HEK293 (cell line): ENCODE data around the gene FDX1.

Experiments
- CTCF ChIA-PET: fragments of 350-600 bp; formaldehyde crosslinking; extraction: SDS; loops from one replicate; lab custom pipeline; 2021; ENCODE audit warnings: antibody characterized with exemption; lab: Yijun Ruan, JAX
- POLR2A ChIA-PET: fragments of 300-600 bp; formaldehyde crosslinking; extraction: SDS; loops from one replicate; lab custom pipeline; 2020; ENCODE audit warnings: antibody characterized with exemption, inconsistent platforms; lab: Yijun Ruan, JAX
- H3K27ac ChIP-seq: fragments of 200-500 bp; sonication (Bioruptor generic); 2 replicates; pipeline ENCODE4 v1.5.1; 2014; ENCODE audit warnings: low read depth, low read length, control low read depth, inconsistent platforms; ENCODE audit errors: extremely low read depth
- H3K36me3 ChIP-seq, 2 experiments: fragments of 200-500 bp in 1 of 2; sonication (Bioruptor generic) in 1 of 2; 1 replicate in 1 of 2; 2 replicates in 1 of 2; pipeline ENCODE4 v1.5.1; 2014 to 2017; ENCODE audit warnings: inconsistent platforms in 2 of 2, low read length in 2 of 2; ENCODE audit not compliant: control insufficient read depth in 2 of 2, insufficient read depth in 1 of 2
- H3K4me1 ChIP-seq: fragments of 200-500 bp; sonication (Bioruptor generic); 2 replicates; pipeline ENCODE4 v1.5.1; 2014; ENCODE audit warnings: mild to moderate bottlenecking, low read length, inconsistent platforms; ENCODE audit not compliant: control insufficient read depth, insufficient read depth
- H3K4me3 ChIP-seq: 2 replicates; pipeline ENCODE4 v1.5.1; 2011; ENCODE audit warnings: low read depth, mild to moderate bottlenecking, control low read depth, low read length, moderate library complexity
- H3K9me3 ChIP-seq: fragments of 200-500 bp; sonication (Bioruptor generic); 2 replicates; pipeline ENCODE4 v1.5.1; 2014; ENCODE audit warnings: low read depth, low read length, inconsistent platforms; ENCODE audit not compliant: control insufficient read depth, insufficient read depth
- HOXD13 ChIP-seq: sonication (generic); formaldehyde crosslinking; IDR thresholded peaks from 2 replicates; pipeline ENCODE4 v1.8.0; 2022; ENCODE audit warnings: missing genetic modification reagents, borderline replicate concordance
- IKZF3 ChIP-seq: fragments of 450-650 bp; IDR thresholded peaks from 2 replicates; pipeline ENCODE4 v1.5.0; 2018; ENCODE audit warnings: missing biosample characterization, mild to moderate bottlenecking, missing genetic modification characterization, moderate library complexity
- KLF8 ChIP-seq: fragments of 450-650 bp; formaldehyde crosslinking; IDR thresholded peaks from 2 replicates; pipeline ENCODE4 v1.5.1; 2016; ENCODE audit warnings: missing biosample characterization, missing genetic modification characterization
- MZF1 ChIP-seq: fragments of 450-650 bp; formaldehyde crosslinking; IDR thresholded peaks from 2 replicates; pipeline ENCODE4 v1.5.1; 2017; ENCODE audit warnings: missing biosample characterization, missing genetic modification characterization, borderline replicate concordance
- OSR2 ChIP-seq: fragments of 450-650 bp; formaldehyde crosslinking; IDR thresholded peaks from 2 replicates; pipeline ENCODE4 v1.5.1; 2016; ENCODE audit warnings: missing biosample characterization, missing genetic modification characterization
- OVOL3 ChIP-seq: fragments of 450-650 bp; formaldehyde crosslinking; IDR thresholded peaks from 2 replicates; pipeline ENCODE4 v1.5.1; 2016; ENCODE audit warnings: missing biosample characterization, missing genetic modification characterization
- ZBTB20 ChIP-seq: fragments of 450-650 bp; formaldehyde crosslinking; IDR thresholded peaks from 2 replicates; pipeline ENCODE4 v1.5.1; 2016; ENCODE audit warnings: missing biosample characterization, missing genetic modification characterization
- ZBTB26 ChIP-seq: fragments of 450-650 bp; formaldehyde crosslinking; optimal IDR thresholded peaks from 2 replicates; pipeline ENCODE3; 2016; ENCODE audit warnings: missing biosample characterization, mild to moderate bottlenecking, missing genetic modification characterization
- ZBTB48 ChIP-seq: fragments of 450-650 bp; formaldehyde crosslinking; IDR thresholded peaks from 2 replicates; pipeline ENCODE4 v1.5.1; 2016; ENCODE audit warnings: missing biosample characterization, missing genetic modification characterization
- ZNF169 ChIP-seq: fragments of 450-650 bp; formaldehyde crosslinking; IDR thresholded peaks from 2 replicates; pipeline ENCODE4 v1.5.1; 2016; ENCODE audit warnings: missing biosample characterization, missing genetic modification characterization
- ZNF311 ChIP-seq: fragments of 450-650 bp; formaldehyde crosslinking; IDR thresholded peaks from 2 replicates; pipeline ENCODE4 v1.5.1; 2017; ENCODE audit warnings: missing biosample characterization, missing genetic modification characterization, borderline replicate concordance
- ZNF324 ChIP-seq: fragments of 450-650 bp; formaldehyde crosslinking; IDR thresholded peaks from 2 replicates; pipeline ENCODE4 v1.5.1; 2016; ENCODE audit warnings: missing biosample characterization, missing genetic modification characterization
- ZNF335 ChIP-seq: fragments of 450-650 bp; formaldehyde crosslinking; conservative IDR thresholded peaks from 2 replicates; pipeline ENCODE4 v1.5.1; 2016; ENCODE audit warnings: missing biosample characterization, missing genetic modification characterization
- ZNF398 ChIP-seq: fragments of 450-650 bp; formaldehyde crosslinking; IDR thresholded peaks from 2 replicates; pipeline ENCODE4 v1.5.1; 2017; ENCODE audit warnings: missing biosample characterization, missing genetic modification characterization
- ZNF423 ChIP-seq: fragments of 450-650 bp; formaldehyde crosslinking; IDR thresholded peaks from 2 replicates; pipeline ENCODE4 v1.5.1; 2016; ENCODE audit warnings: missing biosample characterization, missing genetic modification characterization
- ZNF544 ChIP-seq: fragments of 450-650 bp; formaldehyde crosslinking; IDR thresholded peaks from 2 replicates; pipeline ENCODE4 v1.5.0; 2017; ENCODE audit warnings: missing biosample characterization, missing genetic modification characterization
- ZNF571 ChIP-seq: fragments of 450-650 bp; formaldehyde crosslinking; IDR thresholded peaks from 2 replicates; pipeline ENCODE4 v1.5.0; 2017; ENCODE audit warnings: missing biosample characterization, missing genetic modification characterization
- ZNF621 ChIP-seq: fragments of 450-650 bp; formaldehyde crosslinking; IDR thresholded peaks from 2 replicates; pipeline ENCODE4 v1.5.1; 2017; ENCODE audit warnings: missing biosample characterization, missing genetic modification characterization
- ZNF626 ChIP-seq: fragments of 450-650 bp; sonication (Bioruptor Pico); formaldehyde crosslinking; IDR thresholded peaks from 2 replicates; pipeline ENCODE4 v1.5.1; 2018; ENCODE audit warnings: missing biosample characterization, missing genetic modification characterization, inconsistent platforms
- ZNF692 ChIP-seq: fragments of 450-650 bp; formaldehyde crosslinking; IDR thresholded peaks from 2 replicates; pipeline ENCODE4 v1.5.1; 2016; ENCODE audit warnings: missing biosample characterization, missing genetic modification characterization
- TF ChIP-seq, protein P1 (sequence below): fragments of 450-650 bp; formaldehyde crosslinking; IDR thresholded peaks from 2 replicates; pipeline ENCODE4 v1.5.1; 2016; ENCODE audit warnings: missing biosample characterization, missing genetic modification characterization
- TF ChIP-seq, protein P2 (sequence below): fragments of 450-650 bp; formaldehyde crosslinking; IDR thresholded peaks from 2 replicates; pipeline ENCODE4 v1.5.1; 2016; ENCODE audit warnings: missing biosample characterization, missing genetic modification characterization

The FDX1 gene

DNA sequence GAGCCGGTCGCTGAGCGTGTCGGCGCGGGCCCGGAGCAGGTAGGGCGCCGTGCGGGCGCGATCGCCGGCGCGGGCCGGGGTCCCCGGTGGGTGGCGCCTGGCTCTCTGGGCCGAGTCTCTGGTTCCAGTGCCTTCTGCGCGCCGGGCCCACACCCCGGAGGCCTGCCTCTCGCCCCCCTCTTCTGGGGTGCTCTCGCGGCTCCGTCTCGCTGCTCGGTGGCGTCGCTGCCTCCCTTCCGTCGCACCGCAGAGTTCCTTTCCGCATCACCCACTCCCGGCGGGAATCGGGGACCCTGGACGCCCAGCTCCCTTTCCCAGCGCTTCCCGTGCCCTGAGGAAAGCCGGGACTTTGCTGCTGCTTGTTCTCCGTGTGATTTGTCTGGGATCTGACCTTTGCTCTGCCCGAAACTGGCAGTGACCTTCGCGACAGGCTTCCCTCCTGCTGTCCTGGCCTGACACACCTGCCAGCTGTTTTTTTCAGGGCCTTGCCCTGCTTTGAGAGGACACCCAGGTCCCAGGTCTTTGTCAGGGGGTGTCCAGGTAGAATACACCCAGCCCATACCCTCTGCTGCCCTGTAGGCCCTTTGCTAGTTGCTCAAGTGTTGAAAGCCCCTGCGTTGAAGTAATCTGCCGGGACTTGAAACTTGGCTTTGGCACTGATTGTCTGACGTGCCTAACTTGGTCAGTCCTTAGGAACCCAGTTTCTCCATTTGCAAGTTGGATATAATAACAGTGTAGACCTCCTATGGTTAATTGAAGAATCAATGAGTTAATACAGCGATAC is 711 bp downstream of the FDX1 start:
- TF ChIP-seq ZNF423 (tag by site-specific recombination): no peak
- TF ChIP-seq ZNF571 (tag by site-specific recombination): no peak
- TF ChIP-seq ZBTB26: peak; percentile 46
- TF ChIP-seq IKZF3 (tag by site-specific recombination): no peak
- TF ChIP-seq ZBTB48 (tag by site-specific recombination): 0 out of 2 replicates have a peak, but pooled peaks have one; percentile 18
- no peak for TF ChIP-seq MZF1 (tag by site-specific recombination)
- peak; percentile 76; the same call in 1 of the 2 replicates for TF ChIP-seq ZNF692 (tag by site-specific recombination)
- TF ChIP-seq ZNF398: no peak
- TF ChIP-seq HOXD13 (CRISPR knock-in tag): no peak
- TF ChIP-seq, protein P1, sequence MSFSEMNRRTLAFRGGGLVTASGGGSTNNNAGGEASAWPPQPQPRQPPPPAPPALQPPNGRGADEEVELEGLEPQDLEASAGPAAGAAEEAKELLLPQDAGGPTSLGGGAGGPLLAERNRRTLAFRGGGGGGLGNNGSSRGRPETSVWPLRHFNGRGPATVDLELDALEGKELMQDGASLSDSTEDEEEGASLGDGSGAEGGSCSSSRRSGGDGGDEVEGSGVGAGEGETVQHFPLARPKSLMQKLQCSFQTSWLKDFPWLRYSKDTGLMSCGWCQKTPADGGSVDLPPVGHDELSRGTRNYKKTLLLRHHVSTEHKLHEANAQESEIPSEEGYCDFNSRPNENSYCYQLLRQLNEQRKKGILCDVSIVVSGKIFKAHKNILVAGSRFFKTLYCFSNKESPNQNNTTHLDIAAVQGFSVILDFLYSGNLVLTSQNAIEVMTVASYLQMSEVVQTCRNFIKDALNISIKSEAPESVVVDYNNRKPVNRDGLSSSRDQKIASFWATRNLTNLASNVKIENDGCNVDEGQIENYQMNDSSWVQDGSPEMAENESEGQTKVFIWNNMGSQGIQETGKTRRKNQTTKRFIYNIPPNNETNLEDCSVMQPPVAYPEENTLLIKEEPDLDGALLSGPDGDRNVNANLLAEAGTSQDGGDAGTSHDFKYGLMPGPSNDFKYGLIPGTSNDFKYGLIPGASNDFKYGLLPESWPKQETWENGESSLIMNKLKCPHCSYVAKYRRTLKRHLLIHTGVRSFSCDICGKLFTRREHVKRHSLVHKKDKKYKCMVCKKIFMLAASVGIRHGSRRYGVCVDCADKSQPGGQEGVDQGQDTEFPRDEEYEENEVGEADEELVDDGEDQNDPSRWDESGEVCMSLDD (tag by site-specific recombination): no peak
- TF ChIP-seq KLF8 (tag by site-specific recombination): no peak
- no peak for TF ChIP-seq ZNF626 (tag by site-specific recombination)
- TF ChIP-seq ZBTB20 (tag by site-specific recombination): peak; percentile 38; the same call in 1 of the 2 replicates
- peak; percentile 82 for TF ChIP-seq ZNF335 (tag by site-specific recombination)
- Histone ChIP-seq H3K27ac (peak overlapping the region; percentile 90), H3K9me3 (no peaks in the 10 kb centered on the region), H3K36me3 (no peaks in the 10 kb centered on the region; a peak in 1 of 3 replicates), H3K4me3 (peak overlapping the region; percentile 56), H3K4me1 (no peaks in the 10 kb centered on the region; the same call in 1 of the 2 replicates)
- CTCF ChIA-PET: interaction anchor here (0.6 to 2.2 kb wide), 8 partner anchors 55 to 1848 kb away, joined by 3 to 14 read pairs (median 3); no protein-coding TSS in a partner anchor
- POLR2A ChIA-PET: interaction anchor here (1.0 kb wide), 1 partner anchor 134 kb away, joined by 4 read pairs; the partner anchor contains the start of gene RDX

DNA sequence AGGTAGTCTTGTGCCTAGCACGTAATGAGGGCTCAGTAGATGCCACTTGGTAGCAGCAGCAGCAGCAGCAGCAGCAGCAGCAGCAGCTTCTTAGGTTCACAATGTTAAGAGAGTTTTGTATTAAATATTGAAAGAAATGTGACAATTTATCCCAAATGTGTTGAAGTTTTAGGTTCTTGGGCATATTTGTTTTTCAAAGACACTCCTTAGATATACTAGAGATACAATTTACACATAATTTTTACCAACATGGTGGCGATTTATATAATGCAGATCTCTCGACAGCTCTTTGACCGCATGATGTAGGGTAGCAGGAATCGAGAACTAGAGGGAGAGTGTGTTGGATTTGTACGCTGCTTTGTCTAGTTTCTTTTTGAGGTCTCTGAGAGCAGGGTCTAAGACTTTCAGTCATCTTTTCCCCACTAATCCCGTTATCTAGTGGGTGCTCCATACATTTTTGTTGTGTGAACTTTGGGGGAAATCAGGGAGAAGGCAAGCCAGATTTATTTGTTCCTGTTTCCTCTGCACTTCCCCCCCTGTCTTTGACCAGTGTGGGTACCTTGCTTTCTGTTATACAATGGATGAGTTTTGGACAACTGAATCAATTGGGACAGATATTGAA is 1.4 kb downstream of the FDX1 start:
- ChIA-PET CTCF (interaction anchor here (0.6 to 2.2 kb wide), 7 partner anchors 9 to 491 kb away, joined by 3 to 14 read pairs (median 3); no protein-coding TSS in a partner anchor), POLR2A (interaction anchor here (1.0 kb wide), 1 partner anchor 134 kb away, joined by 4 read pairs; the partner anchor contains the start of gene RDX)
- Histone ChIP-seq H3K27ac (peak overlapping the region; percentile 90; the same call in 1 of the 2 replicates), H3K36me3 (peaks cover 0 to 3% of the 10 kb centered on the region in 2 experiments; a peak in 2 of 3 replicates), H3K4me1 (no peaks in the 10 kb centered on the region; the same call in 1 of the 2 replicates), H3K9me3 (no peaks in the 10 kb centered on the region), H3K4me3 (peak overlapping the region; percentile 56)
- TF ChIP-seq OSR2 (tag by site-specific recombination) (peak; percentile 77), ZNF311 (no peak), ZNF169 (tag by site-specific recombination) (no peak), ZNF621 (tag by site-specific recombination) (no peak), OVOL3 (tag by site-specific recombination) (no peak), ZNF544 (tag by site-specific recombination) (no peak), ZNF324 (no peak)
- TF ChIP-seq, protein P2, sequence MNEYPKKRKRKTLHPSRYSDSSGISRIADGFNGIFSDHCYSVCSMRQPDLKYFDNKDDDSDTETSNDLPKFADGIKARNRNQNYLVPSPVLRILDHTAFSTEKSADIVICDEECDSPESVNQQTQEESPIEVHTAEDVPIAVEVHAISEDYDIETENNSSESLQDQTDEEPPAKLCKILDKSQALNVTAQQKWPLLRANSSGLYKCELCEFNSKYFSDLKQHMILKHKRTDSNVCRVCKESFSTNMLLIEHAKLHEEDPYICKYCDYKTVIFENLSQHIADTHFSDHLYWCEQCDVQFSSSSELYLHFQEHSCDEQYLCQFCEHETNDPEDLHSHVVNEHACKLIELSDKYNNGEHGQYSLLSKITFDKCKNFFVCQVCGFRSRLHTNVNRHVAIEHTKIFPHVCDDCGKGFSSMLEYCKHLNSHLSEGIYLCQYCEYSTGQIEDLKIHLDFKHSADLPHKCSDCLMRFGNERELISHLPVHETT: no peak
